DND-41 (cell line): Measurements from ENCODE around the gene SUMO3.

ENCODE experiments used
- ATAC-seq: fragments of 200-7000 bp; cut with Tn5 transposase; 3 replicates; pipeline ENCODE4 v1.9.1; 2021; ENCODE audit warnings: low read depth; ENCODE audit not compliant: insufficient read depth
- DNase-seq: peaks from one replicate; pipeline ENCODE4 v3.0.0-alpha.2; 2020
- H2AFZ ChIP-seq: 2 replicates; pipeline ENCODE4 v1.6.0; 2012; ENCODE audit warnings: low read depth, low read length
- H3K27ac ChIP-seq: 2 replicates; pipeline ENCODE4 v1.5.1; 2012; ENCODE audit warnings: low read length, inconsistent platforms
- H3K27me3 ChIP-seq: fragments of 200-600 bp; sonication (generic); 2 replicates; pipeline ENCODE4 v1.6.0; 2012; ENCODE audit warnings: low read length, mild to moderate bottlenecking, inconsistent platforms; ENCODE audit not compliant: insufficient read depth, poor library complexity
- H3K36me3 ChIP-seq: 2 replicates; pipeline ENCODE4 v1.5.1; 2012; ENCODE audit warnings: low read length, inconsistent platforms; ENCODE audit not compliant: insufficient read depth
- H3K4me1 ChIP-seq: 2 replicates; pipeline ENCODE4 v1.5.1; 2012; ENCODE audit warnings: mild to moderate bottlenecking, low read length; ENCODE audit not compliant: insufficient read depth
- H3K4me2 ChIP-seq: 2 replicates; pipeline ENCODE4 v1.6.0; 2012; ENCODE audit warnings: mild to moderate bottlenecking, moderate library complexity, low read length, inconsistent platforms; ENCODE audit not compliant: insufficient read depth
- H3K4me3 ChIP-seq, 2 experiments: fragments of 200-600 bp in 1 of 2; shearing (Covaris generic) in 1 of 2; 2 replicates each; pipeline ENCODE4 v1.5.1; 2012 to 2016; ENCODE audit warnings: inconsistent platforms in 2 of 2, low read length in 2 of 2, mild to moderate bottlenecking in 2 of 2, low read depth in 1 of 2, moderate library complexity in 1 of 2
- H3K79me2 ChIP-seq: 2 replicates; pipeline ENCODE4 v1.6.0; 2012; ENCODE audit warnings: low read length, inconsistent platforms; ENCODE audit not compliant: insufficient read depth
- H3K9ac ChIP-seq: 2 replicates; pipeline ENCODE4 v1.6.0; 2012; ENCODE audit warnings: low read depth, mild to moderate bottlenecking, inconsistent platforms, low read length, moderate library complexity
- H3K9me3 ChIP-seq: 2 replicates; pipeline ENCODE4 v1.5.1; 2012; ENCODE audit warnings: low read length, moderate library complexity, mild to moderate bottlenecking, inconsistent platforms; ENCODE audit not compliant: insufficient read depth, severe bottlenecking
- H4K20me1 ChIP-seq: 2 replicates; pipeline ENCODE4 v1.6.0; 2012; ENCODE audit warnings: low read length; ENCODE audit not compliant: insufficient read depth
- EZH2 ChIP-seq: IDR thresholded peaks from 3 replicates; pipeline ENCODE4 v1.6.1; 2012; ENCODE audit warnings: borderline replicate concordance, low read depth, mild to moderate bottlenecking, moderate library complexity, low read length, inconsistent platforms; ENCODE audit not compliant: severe bottlenecking
- TF ChIP-seq, protein P1 (sequence below): IDR thresholded peaks from 2 replicates; pipeline ENCODE4 v1.5.1; 2012; ENCODE audit warnings: borderline replicate concordance, low read length, moderate library complexity, mild to moderate bottlenecking; ENCODE audit not compliant: poor library complexity, severe bottlenecking; ENCODE audit errors: extremely low read depth

Gene SUMO3

DNA sequence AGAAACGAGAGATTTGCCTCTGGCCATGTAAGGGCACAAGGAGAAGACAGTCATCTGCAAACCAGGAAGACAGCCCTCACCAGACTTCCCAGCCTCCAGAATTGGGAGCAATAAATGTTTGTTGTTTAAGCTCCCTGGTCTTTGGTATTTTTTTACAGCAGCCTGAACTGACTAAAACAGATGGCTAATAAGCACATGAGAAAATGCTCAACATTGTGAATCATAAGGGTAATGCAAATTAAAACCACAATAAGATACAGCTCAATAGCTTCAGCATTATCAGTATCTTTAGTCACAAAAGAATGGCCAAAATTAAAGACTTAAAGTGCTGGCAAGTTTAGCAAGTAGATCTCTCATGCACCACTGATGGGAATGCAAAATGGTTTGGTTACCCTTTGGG lies 28.0 kb downstream of the SUMO3 start:
- Histone ChIP-seq H2AFZ (no peak overlapping the region), H4K20me1 (peaks cover 62% of the 10 kb centered on the region), H3K4me3 (no peak overlapping the region), H3K4me1 (0 out of 2 replicates have a peak, but pooled peaks cover 2% of the 10 kb centered on the region), H3K27me3 (no peaks in the 10 kb centered on the region), H3K27ac (no peak overlapping the region), H3K36me3 (peaks cover 53% of the 10 kb centered on the region), H3K4me2 (no peak overlapping the region), H3K9ac (no peak overlapping the region), H3K79me2 (peaks cover 94% of the 10 kb centered on the region), H3K9me3 (no peaks in the 10 kb centered on the region)
- no peak for TF ChIP-seq EZH2
- TF ChIP-seq, protein P1, sequence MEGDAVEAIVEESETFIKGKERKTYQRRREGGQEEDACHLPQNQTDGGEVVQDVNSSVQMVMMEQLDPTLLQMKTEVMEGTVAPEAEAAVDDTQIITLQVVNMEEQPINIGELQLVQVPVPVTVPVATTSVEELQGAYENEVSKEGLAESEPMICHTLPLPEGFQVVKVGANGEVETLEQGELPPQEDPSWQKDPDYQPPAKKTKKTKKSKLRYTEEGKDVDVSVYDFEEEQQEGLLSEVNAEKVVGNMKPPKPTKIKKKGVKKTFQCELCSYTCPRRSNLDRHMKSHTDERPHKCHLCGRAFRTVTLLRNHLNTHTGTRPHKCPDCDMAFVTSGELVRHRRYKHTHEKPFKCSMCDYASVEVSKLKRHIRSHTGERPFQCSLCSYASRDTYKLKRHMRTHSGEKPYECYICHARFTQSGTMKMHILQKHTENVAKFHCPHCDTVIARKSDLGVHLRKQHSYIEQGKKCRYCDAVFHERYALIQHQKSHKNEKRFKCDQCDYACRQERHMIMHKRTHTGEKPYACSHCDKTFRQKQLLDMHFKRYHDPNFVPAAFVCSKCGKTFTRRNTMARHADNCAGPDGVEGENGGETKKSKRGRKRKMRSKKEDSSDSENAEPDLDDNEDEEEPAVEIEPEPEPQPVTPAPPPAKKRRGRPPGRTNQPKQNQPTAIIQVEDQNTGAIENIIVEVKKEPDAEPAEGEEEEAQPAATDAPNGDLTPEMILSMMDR: no peak
- ATAC-seq: no peak
- DNase-seq: no peak

- DNase-seq (no peak), ATAC-seq (no peak)
- no peaks in the 10 kb centered on the region for H3K4me1 ChIP-seq
- H3K79me2 ChIP-seq: peaks cover 92% of the 10 kb centered on the region
- H4K20me1 ChIP-seq: peaks cover 56% of the 10 kb centered on the region
- H3K4me2 ChIP-seq: no peak overlapping the region
- H3K4me3 ChIP-seq: no peak overlapping the region
- no peak overlapping the region for H3K27ac ChIP-seq
- H2AFZ ChIP-seq: no peak overlapping the region
- H3K27me3 ChIP-seq: no peaks in the 10 kb centered on the region
- no peaks in the 10 kb centered on the region for H3K9me3 ChIP-seq
- H3K36me3 ChIP-seq: peaks cover 54% of the 10 kb centered on the region
- no peak overlapping the region for H3K9ac ChIP-seq
- no peak for TF ChIP-seq EZH2
- TF ChIP-seq, protein P1: no peak
These were observed 32.1 kb downstream of the SUMO3 start for GRCh38 chr21:44785620-44786335.

DNA sequence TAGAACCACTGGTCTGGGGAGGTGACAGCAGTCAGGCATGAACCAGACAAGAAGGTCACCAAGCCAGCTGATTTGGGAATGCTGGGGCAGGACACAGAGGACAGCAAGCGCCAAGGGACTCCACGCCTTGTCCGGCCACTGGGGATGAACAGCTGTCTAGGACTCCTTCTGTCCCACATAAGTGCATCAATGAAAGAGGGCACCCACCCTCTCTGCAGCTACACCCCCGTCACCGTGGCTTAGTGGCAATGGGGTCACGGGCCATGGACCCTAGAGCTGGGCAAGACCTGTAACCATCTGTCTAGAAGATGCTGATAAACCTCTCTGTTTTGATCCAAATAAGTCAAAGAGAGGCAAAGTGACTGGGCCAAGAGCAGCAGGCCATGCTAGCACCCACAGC lies 33.1 kb downstream of the SUMO3 start:
- peaks cover 57% of the 10 kb centered on the region for H3K36me3 ChIP-seq
- H4K20me1 ChIP-seq: peaks cover 57% of the 10 kb centered on the region

DNA sequence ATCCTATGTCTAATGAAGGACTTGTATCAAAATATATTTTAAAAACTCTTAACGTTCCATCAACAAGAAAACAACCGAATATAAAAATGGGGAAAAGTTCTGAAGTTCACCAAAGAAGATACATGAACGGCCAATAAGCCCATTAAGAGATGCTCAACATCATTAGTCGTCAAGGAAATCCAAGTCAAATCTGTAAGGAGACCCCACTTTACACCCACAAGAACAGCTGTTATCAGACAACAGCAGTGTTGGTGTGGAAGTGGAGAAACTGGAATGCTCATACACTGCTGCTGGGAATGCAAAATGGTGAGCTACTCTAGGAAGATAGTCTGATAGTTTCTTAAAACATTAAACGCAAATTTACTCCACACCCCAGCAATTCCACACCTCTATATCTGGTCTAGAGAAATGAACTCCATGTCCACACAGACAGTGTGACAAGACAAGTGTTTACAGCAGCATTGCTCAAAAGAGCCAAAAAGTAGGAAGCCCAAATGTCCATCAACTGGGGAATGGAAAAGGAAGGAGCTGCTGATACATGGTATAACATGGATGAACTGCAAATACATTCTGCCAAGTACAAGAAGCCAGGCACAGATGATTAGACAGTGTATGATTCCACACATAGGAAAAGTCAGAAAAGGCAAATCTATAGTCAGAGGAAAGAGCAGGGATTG lies 34.7 kb downstream of the SUMO3 start:
- peaks cover 92% of the 10 kb centered on the region for H3K79me2 ChIP-seq
- peaks cover 59% of the 10 kb centered on the region for H4K20me1 ChIP-seq
- no peak overlapping the region for H3K4me3 ChIP-seq
- no peak for ATAC-seq
- H3K36me3 ChIP-seq: peaks cover 67% of the 10 kb centered on the region
- no peak overlapping the region for H3K4me2 ChIP-seq
- H3K27me3 ChIP-seq: no peaks in the 10 kb centered on the region
- H3K9me3 ChIP-seq: no peaks in the 10 kb centered on the region
- H3K9ac ChIP-seq: no peak overlapping the region
- H3K4me1 ChIP-seq: no peaks in the 10 kb centered on the region
- TF ChIP-seq, protein P1: no peak
- TF ChIP-seq EZH2: no peak
- H3K27ac ChIP-seq: no peak overlapping the region
- DNase-seq: no peak
- H2AFZ ChIP-seq: no peak overlapping the region

More for the DNA sequence above, 33.1 kb downstream of the SUMO3 start:
- Histone ChIP-seq H3K9me3 (no peaks in the 10 kb centered on the region), H3K4me2 (no peak overlapping the region), H3K27ac (no peak overlapping the region), H3K9ac (no peak overlapping the region), H3K4me3 (no peak overlapping the region), H3K27me3 (no peaks in the 10 kb centered on the region), H3K79me2 (peaks cover 90% of the 10 kb centered on the region), H3K4me1 (no peaks in the 10 kb centered on the region), H2AFZ (no peak overlapping the region)
- no peak for ATAC-seq
- DNase-seq: no peak
- no peak for TF ChIP-seq EZH2
